GM10847 (cell line): ENCODE measurements around the gene MID1.

Source experiments
- POLR2A ChIP-seq: IDR thresholded peaks from 2 replicates; pipeline ENCODE4 v1.6.1; 2011; ENCODE audit not compliant: insufficient read length; ENCODE audit errors: extremely low read depth

Gene MID1

GRCh38 chrX:10474510-10474909, 145.9 kb downstream of the MID1 start:
- TF ChIP-seq POLR2A, result no peak

DNA sequence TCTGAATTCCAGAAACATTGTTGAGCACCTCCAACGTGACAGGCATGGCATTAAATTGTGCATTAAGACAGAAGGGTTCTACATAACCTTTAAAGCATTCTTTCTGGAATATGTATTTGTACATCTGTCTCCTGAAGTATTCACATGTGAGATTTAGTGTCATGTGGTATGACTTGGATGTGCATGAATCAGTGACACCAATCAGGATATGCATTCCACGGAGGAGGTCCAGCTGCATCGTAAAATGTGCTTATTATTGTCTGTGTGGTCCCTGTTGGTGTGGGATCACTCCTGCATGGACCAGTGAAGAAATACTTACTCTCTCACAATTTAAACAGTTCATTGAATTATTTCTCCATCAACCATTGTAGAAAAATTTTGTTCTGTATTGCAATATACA, 149.0 kb downstream of the MID1 start:
- no peak for TF ChIP-seq POLR2A

GRCh38 chrX:10470009-10470408, 150.4 kb downstream of the MID1 start:
- TF ChIP-seq POLR2A, result no peak

- TF ChIP-seq POLR2A, result no peak
Measured at GRCh38 chrX:10467793-10468192, 152.6 kb downstream of the MID1 start.

DNA sequence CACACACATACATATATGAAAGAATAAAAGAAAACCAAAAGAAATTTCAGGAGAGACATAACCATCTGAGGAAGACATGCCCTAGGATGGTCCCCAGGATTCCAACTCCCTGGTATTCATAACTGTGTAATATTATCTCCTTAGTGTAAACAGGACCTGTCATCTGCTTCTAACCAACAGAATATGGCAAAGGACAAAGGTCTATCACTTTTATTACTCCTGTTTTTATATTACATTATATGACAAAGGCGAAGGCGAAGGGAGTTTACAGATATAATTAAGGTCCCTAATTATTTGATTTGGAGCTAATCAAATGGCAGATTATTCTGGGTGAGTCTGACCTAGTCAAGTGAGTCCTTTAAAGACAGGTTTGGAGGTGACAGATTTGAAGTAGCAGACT, 155.1 kb downstream of the MID1 start:
- no peak for TF ChIP-seq POLR2A

DNA sequence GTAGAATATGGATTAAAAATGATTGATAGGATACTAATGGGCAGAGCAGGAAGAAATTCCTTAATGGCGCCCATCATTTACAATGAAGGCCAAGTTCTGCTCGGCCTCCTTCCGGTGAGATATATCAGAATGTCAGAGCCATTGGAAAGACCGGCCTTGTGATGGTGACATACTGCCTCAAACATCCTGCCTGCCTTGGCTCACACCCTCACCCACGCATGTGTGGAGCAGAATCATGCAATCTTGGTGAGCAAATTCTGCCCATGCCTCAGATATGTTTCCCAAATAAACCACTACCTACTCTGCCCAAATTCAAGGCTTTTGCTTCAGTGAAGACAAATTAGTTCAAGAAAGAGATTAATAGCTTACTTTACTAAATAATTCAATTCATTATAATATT, 163.3 kb downstream of the MID1 start:
- TF ChIP-seq POLR2A, result no peak

DNA sequence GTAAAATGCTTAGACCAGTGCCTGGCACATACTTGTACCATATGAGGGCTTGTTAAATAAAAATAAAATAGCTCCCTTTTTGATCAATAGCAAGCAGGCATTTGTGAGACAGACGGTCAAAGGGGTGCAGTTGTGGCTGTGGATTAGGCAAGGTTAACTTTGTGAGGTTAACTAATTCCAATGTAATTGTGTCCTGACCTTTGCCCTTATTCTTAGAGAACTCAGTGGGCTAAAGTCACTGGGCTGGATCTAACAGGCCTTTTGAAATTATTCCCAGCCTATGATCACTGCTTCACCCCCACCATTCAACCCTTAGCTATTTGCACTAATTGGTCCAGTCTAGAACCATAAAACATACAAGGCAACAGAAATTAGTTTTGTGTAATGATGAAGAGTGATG, 166.4 kb downstream of the MID1 start:
- no peak for TF ChIP-seq POLR2A

GRCh38 chrX:10450959-10451355, 169.4 kb downstream of the MID1 start:
- TF ChIP-seq POLR2A, result no peak

DNA sequence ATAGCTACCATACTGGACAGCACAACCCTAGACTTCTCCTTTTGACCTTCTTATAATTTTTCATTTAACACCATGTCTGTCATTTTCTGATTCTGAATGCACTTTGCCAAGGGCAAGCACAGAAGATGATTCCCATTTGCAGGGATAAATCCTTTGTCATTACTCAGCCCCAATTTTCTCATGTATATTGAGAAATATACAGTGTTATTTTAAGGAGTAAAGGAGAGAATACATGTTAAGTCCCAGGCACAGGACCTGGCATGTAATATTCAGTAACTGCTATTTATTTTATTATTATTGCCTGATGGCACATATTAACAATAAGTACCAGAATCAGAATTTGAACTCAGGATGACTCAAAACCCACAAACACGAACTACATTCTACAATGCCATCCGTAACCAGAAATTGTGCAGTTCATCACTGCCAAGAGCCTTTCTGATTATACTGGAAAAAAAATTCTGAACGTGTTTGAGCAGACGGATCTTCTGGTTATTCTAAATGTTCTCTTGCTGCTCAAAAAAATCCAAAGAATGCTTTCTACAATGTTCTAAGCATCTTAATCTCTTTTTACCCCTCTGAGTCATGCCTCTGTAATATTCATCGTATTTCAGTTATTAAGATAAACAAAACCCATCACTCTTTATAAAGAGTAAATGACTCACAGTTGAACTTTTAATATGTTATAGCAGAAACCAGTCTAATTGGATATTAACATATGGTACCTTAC, 170.0 kb downstream of the MID1 start:
- no peak for TF ChIP-seq POLR2A

DNA sequence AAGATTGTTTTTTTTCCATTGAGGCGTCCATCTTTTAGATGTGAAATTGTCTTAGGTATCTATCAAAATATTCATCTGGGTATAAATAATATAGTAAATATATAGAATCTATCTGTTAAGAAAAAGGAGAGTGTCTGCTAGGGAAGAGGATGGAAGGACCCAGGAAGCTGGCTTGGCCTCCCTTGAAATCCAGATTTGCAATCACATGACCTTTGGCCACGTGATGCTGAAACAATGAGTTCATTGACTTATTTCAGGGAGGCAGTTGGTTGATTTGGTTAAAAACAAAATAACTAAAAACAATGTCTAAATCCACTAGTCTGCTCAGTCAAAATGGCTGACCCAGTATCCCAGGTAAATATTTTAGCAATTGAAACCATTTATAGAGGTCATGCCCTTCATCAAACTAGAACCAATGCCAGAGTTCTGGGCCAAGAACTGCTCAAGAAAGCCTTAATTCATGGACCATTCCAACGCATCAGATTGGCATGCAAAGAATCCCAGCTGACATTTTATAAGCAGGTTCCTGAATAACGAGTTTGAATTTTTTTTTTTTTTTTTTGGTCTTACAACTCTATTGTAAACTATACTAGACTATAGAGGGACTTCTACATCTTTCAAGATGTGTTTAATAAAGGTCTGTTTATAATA, 172.7 kb downstream of the MID1 start:
- TF ChIP-seq POLR2A, result no peak

DNA sequence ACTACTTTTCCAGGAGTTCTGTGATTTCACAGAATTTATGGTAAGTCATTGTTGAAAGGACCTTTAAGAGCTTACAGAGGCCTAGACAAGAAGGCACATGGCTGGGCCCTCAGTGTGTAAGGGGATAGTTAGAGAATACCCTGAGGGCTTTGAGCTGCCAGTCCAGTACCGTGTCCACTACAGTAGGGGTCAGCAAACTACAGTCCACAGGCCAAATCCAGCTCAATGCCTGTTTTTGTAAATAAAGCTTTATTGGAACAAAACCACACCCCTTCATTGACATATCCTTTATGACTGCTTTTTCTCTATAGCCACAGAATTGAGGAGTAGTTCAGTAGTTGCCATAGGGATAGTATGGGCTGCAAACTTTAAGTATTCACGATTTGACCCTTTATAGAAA, 176.2 kb downstream of the MID1 start:
- TF ChIP-seq POLR2A, result no peak

GRCh38 chrX:10441464-10441863, 178.9 kb downstream of the MID1 start:
- no peak for TF ChIP-seq POLR2A

- no peak for TF ChIP-seq POLR2A
Measured at GRCh38 chrX:10433296-10433965, 187.0 kb downstream of the MID1 start.

DNA sequence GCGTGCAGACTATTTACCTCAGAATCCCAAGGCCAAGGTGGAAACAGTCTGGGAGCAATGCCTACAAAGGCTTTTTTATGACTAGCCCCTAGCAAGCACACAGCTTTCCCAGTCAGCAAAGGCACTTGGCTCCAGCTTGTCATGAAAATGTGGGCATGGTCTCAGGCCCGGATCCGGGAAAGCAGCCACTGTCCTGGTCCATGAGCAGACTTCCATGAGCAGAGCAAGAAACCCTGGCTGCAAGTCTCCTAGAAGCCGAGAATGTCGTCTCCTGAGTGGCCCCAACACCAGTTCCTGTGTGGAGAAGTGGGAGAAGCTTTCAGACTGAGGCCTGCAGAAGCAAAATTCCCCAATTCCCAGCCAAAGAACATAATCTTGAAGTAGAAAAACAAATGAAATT, 190.5 kb downstream of the MID1 start:
- TF ChIP-seq POLR2A, result no peak

GRCh38 chrX:10427249-10427648, 193.1 kb downstream of the MID1 start:
- no peak for TF ChIP-seq POLR2A

GRCh38 chrX:10423716-10424115, 196.7 kb downstream of the MID1 start:
- TF ChIP-seq POLR2A, result no peak

DNA sequence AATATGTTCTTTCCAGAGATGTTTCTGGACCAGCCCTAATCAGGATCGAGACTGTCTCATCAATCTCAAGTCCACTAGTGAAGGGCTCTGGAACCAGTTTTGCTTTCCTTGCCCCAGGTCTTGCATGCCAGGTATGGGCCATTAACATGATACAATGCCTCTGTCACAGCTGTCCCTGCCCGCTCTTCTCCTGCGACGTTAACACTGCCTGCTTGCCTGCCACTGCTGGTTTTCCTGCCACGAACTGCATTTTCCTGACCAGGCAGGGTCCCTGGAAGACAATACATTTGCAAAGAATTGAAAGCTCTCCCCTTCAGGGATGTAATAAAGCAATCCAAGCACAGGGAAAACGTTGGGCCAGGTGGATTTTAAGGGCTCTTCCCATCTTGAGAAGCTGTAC, 200.3 kb downstream of the MID1 start:
- no peak for TF ChIP-seq POLR2A

DNA sequence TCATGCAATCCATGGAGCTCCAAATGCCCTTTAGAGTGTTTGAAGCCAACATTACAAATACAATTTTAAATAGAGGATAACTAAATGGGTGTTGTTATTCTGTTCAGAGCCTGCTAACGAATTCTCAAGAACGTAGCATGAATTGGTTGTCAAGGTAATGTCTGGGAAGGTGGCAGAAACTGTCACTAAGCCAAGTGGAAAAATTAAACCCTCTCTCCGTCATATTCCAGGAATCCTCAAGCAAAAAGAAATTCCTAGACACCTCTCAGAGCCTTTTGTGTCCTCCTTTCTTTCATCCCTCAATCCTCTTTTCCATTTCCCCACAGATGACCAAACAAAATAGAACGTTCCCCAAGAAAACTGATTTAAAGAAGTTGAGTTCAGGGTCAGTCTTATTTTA, 204.0 kb downstream of the MID1 start:
- no peak for TF ChIP-seq POLR2A
